WTC11 (cell line): Measurements from ENCODE around the gene FGF23. TPM values are rescaled to one million over a fixed set of nuclear protein-coding genes. Genes with fewer than 3 reads are reported as not detected.

Source experiments
- ATAC-seq: fragments of 200-7000 bp; cut with Tn5 transposase; 2 replicates; pipeline ENCODE4 v1.10.0; 2021; ENCODE audit warnings: mild to moderate bottlenecking, moderate library complexity
- CTCF ChIA-PET: fragments of 300-600 bp; sonication (Branson Sonifier 250); formaldehyde crosslinking; loops from one replicate; lab custom pipeline; 2021; ENCODE audit warnings: antibody characterized with exemption; lab: Charles Lee
- POLR2A ChIA-PET: fragments of 350-600 bp; sonication (Branson Sonifier 250); formaldehyde crosslinking; loops from one replicate; lab custom pipeline; 2021; ENCODE audit warnings: antibody characterized with exemption; lab: Charles Lee
- DNase-seq: peaks from one replicate; pipeline ENCODE4 v3.0.0; 2021; ENCODE audit warnings: low spot score
- H3K27ac Mint-ChIP-seq: 2 replicates; pipeline ENCODE4 v1.8.0; 2021; ENCODE audit warnings: mixed read lengths
- H3K27me3 Mint-ChIP-seq: 2 replicates; pipeline ENCODE4 v1.8.0; 2021; ENCODE audit warnings: low read depth, mild to moderate bottlenecking, moderate library complexity, mixed read lengths
- H3K36me3 Mint-ChIP-seq: 2 replicates; pipeline ENCODE4 v1.8.0; 2021; ENCODE audit warnings: mixed read lengths
- H3K4me1 Mint-ChIP-seq: 2 replicates; pipeline ENCODE4 v1.8.0; 2022; ENCODE audit warnings: mixed read lengths
- H3K4me3 Mint-ChIP-seq: 2 replicates; pipeline ENCODE4 v1.8.0; 2021; ENCODE audit warnings: mild to moderate bottlenecking, moderate library complexity, mixed read lengths
- H3K9me3 Mint-ChIP-seq: 2 replicates; pipeline ENCODE4 v1.8.0; 2021; ENCODE audit warnings: mixed read lengths
- ATF6 ChIP-seq: sonication (generic); formaldehyde crosslinking; IDR thresholded peaks from 2 replicates; pipeline ENCODE4 v1.8.1; 2023; ENCODE audit warnings: mild to moderate bottlenecking, missing genetic modification reagents
- CTCF ChIP-seq: fragments of 200-600 bp; IDR thresholded peaks from 2 replicates; pipeline ENCODE4 v1.8.0; 2022; ENCODE audit warnings: antibody characterized with exemption
- EMX1 ChIP-seq: fragments of 250-450 bp; sonication (Bioruptor Pico); IDR thresholded peaks from 2 replicates; pipeline ENCODE4 v1.8.0; 2021; ENCODE audit warnings: mild to moderate bottlenecking
- ESRRA ChIP-seq: sonication (generic); formaldehyde crosslinking; IDR thresholded peaks from 2 replicates; pipeline ENCODE4 v1.8.1; 2022; ENCODE audit warnings: mild to moderate bottlenecking, missing genetic modification reagents, borderline replicate concordance
- GTF2I ChIP-seq: fragments of 250-450 bp; sonication (Bioruptor Pico); conservative IDR thresholded peaks from 2 replicates; pipeline ENCODE4 v1.4.0; 2021; ENCODE audit warnings: mild to moderate bottlenecking
- OVOL2 ChIP-seq: fragments of 250-450 bp; sonication (Bioruptor Pico); IDR thresholded peaks from 2 replicates; pipeline ENCODE4 v1.9.0; 2021; ENCODE audit warnings: mild to moderate bottlenecking, borderline replicate concordance
- PRDM15 ChIP-seq: sonication (generic); formaldehyde crosslinking; IDR thresholded peaks from 2 replicates; pipeline ENCODE4 v1.8.0; 2022; ENCODE audit warnings: missing genetic modification reagents
- RELA ChIP-seq: sonication (generic); formaldehyde crosslinking; IDR thresholded peaks from 2 replicates; pipeline ENCODE4 v1.8.1; 2022; ENCODE audit warnings: missing genetic modification reagents, mild to moderate bottlenecking, borderline replicate concordance
- SMAD3 ChIP-seq: sonication (generic); formaldehyde crosslinking; IDR thresholded peaks from 2 replicates; pipeline ENCODE4 v1.8.0; 2022; ENCODE audit warnings: missing genetic modification reagents, mild to moderate bottlenecking, borderline replicate concordance
- SOX15 ChIP-seq: fragments of 250-450 bp; sonication (Bioruptor Pico); IDR thresholded peaks from 2 replicates; pipeline ENCODE4 v1.9.0; 2021; ENCODE audit warnings: mild to moderate bottlenecking
- STAT6 ChIP-seq: sonication (generic); formaldehyde crosslinking; conservative IDR thresholded peaks from 2 replicates; pipeline ENCODE4 v1.8.1; 2023; ENCODE audit warnings: mild to moderate bottlenecking, low read depth, missing genetic modification reagents, moderate library complexity
- USF2 ChIP-seq: sonication (generic); formaldehyde crosslinking; IDR thresholded peaks from 2 replicates; pipeline ENCODE4 v1.8.1; 2023; ENCODE audit warnings: mild to moderate bottlenecking, missing genetic modification reagents, moderate library complexity
- ZBTB43 ChIP-seq: sonication (generic); formaldehyde crosslinking; IDR thresholded peaks from 2 replicates; pipeline ENCODE4 v1.8.1; 2023; ENCODE audit warnings: mild to moderate bottlenecking, missing genetic modification reagents
- ZNF317 ChIP-seq: sonication (generic); formaldehyde crosslinking; IDR thresholded peaks from 2 replicates; pipeline ENCODE4 v1.8.1; 2023; ENCODE audit warnings: low read depth, mild to moderate bottlenecking, moderate library complexity, missing genetic modification reagents, borderline replicate concordance
- ZNF396 ChIP-seq: fragments of 250-450 bp; sonication (Bioruptor Pico); IDR thresholded peaks from 2 replicates; pipeline ENCODE4 v1.8.0; 2021; ENCODE audit warnings: mild to moderate bottlenecking, moderate library complexity, borderline replicate concordance
- ZNF416 ChIP-seq: fragments of 250-450 bp; sonication (Bioruptor Pico); IDR thresholded peaks from 2 replicates; pipeline ENCODE4 v1.9.0; 2021; ENCODE audit warnings: mild to moderate bottlenecking, inconsistent platforms
- ZNF671 ChIP-seq: fragments of 250-450 bp; sonication (Bioruptor Pico); IDR thresholded peaks from 2 replicates; pipeline ENCODE4 v1.8.0; 2021; ENCODE audit warnings: mild to moderate bottlenecking
- total RNA-seq: library from RNA; stranded (reverse); gene quantifications from 3 replicates; pipeline ENCODE4 v1.2.3, GENCODE V29; 2021

The FGF23 gene
- total RNA-seq, 1 experiment from 2014 or later, result 0.24 TPM

- ChIA-PET POLR2A (interaction anchor here (0.6 kb wide), 2 partner anchors 253 to 329 kb away, joined by 3 to 6 read pairs; no protein-coding TSS in a partner anchor), CTCF (interaction anchor here (1.0 to 1.9 kb wide), 2 partner anchors 10 to 51 kb away, joined by 5 to 11 read pairs; partner anchors contain the start of gene FGF23)
- H3K36me3 Mint-ChIP-seq, result no peaks in the 10 kb centered on the region
- H3K4me1 Mint-ChIP-seq, result no peaks in the 10 kb centered on the region
- no peak overlapping the region for H3K4me3 Mint-ChIP-seq
- H3K9me3 Mint-ChIP-seq, result no peaks in the 10 kb centered on the region
- ATAC-seq, result no peak
- no peak overlapping the region for H3K27ac Mint-ChIP-seq
- H3K27me3 Mint-ChIP-seq, result peaks cover 2% of the 10 kb centered on the region; the same call in 1 of the 2 replicates
- DNase-seq, result no peak
- no peak for TF ChIP-seq ZNF671 (CRISPR knock-in tag)
- TF ChIP-seq ZBTB43, result no peak
Measured at GRCh38 chr12:4369548-4369947, 10.0 kb downstream of the FGF23 start.

GRCh38 chr12:4366090-4366489 lies 13.4 kb downstream of the FGF23 start:
- TF ChIP-seq OVOL2 (no peak), SOX15 (no peak), STAT6 (CRISPR knock-in tag) (no peak), SMAD3 (CRISPR knock-in tag) (no peak), GTF2I (CRISPR knock-in tag) (no peak), ZNF416 (CRISPR knock-in tag) (no peak), ESRRA (CRISPR knock-in tag) (no peak), USF2 (CRISPR knock-in tag) (no peak), EMX1 (CRISPR knock-in tag) (no peak), ZNF317 (CRISPR knock-in tag) (no peak), CTCF (no peak), ZNF396 (CRISPR knock-in tag) (no peak), ATF6 (no peak), PRDM15 (CRISPR knock-in tag) (no peak), RELA (no peak)
- TF ChIP-seq, all 79 proteins: peak for 0
- ChIA-PET CTCF (interaction anchor here (1.5 to 2.0 kb wide), 3 partner anchors 12 to 54 kb away, joined by 3 to 6 read pairs (median 3); no protein-coding TSS in a partner anchor), POLR2A (no interaction called here)
- ATAC-seq (no peak), DNase-seq (no peak)
- Mint-ChIP-seq H3K9me3 (no peaks in the 10 kb centered on the region), H3K27ac (no peak overlapping the region), H3K4me1 (no peaks in the 10 kb centered on the region), H3K36me3 (no peaks in the 10 kb centered on the region), H3K4me3 (no peak overlapping the region), H3K27me3 (peaks cover 2% of the 10 kb centered on the region; the same call in 1 of the 2 replicates)
